Trophoblast cell (in vitro differentiated cells and primary cell): ENCODE measurements around the gene C2orf42. TPM values are rescaled to one million over a fixed set of nuclear protein-coding genes. Genes with fewer than 3 reads are reported as not detected.

Source experiments
- DNase-seq, 2 donors: peaks; one replicate each; pipeline ENCODE4 v3.0.0-alpha.2; 2016
- H2AFZ ChIP-seq: 2 replicates; pipeline ENCODE4 v1.6.1; 2013; ENCODE audit warnings: low read length, moderate library complexity, mild to moderate bottlenecking; ENCODE audit not compliant: insufficient read depth, poor library complexity
- H2AK5ac ChIP-seq: 2 replicates; pipeline ENCODE4 v1.6.1; 2013; ENCODE audit warnings: mild to moderate bottlenecking, low read length
- H2BK120ac ChIP-seq: 2 replicates; pipeline ENCODE4 v1.6.1; 2013; ENCODE audit warnings: low read length, mild to moderate bottlenecking, moderate library complexity; ENCODE audit not compliant: insufficient read depth, poor library complexity
- H2BK12ac ChIP-seq: 2 replicates; pipeline ENCODE4 v1.6.1; 2013; ENCODE audit warnings: mild to moderate bottlenecking, low read length, moderate library complexity
- H2BK5ac ChIP-seq: 2 replicates; pipeline ENCODE4 v1.6.1; 2013; ENCODE audit warnings: low read length, low read depth, moderate library complexity, mild to moderate bottlenecking; ENCODE audit not compliant: poor library complexity
- H3K14ac ChIP-seq: 2 replicates; pipeline ENCODE4 v1.6.1; 2013; ENCODE audit warnings: mild to moderate bottlenecking, low read length
- H3K18ac ChIP-seq: 2 replicates; pipeline ENCODE4 v1.6.1; 2013; ENCODE audit warnings: mild to moderate bottlenecking, low read length
- H3K23ac ChIP-seq: 2 replicates; pipeline ENCODE4 v1.6.1; 2013; ENCODE audit warnings: low read length
- H3K27ac ChIP-seq: 2 replicates; pipeline ENCODE4 v1.5.1; 2013; ENCODE audit warnings: low read depth, mild to moderate bottlenecking, inconsistent platforms, low read length, moderate library complexity
- H3K27me3 ChIP-seq: 2 replicates; pipeline ENCODE4 v1.6.1; 2013; ENCODE audit warnings: inconsistent platforms, mild to moderate bottlenecking, low read length, moderate library complexity; ENCODE audit not compliant: insufficient read depth
- H3K36me3 ChIP-seq, 2 experiments: 1 replicate in 1 of 2; 2 replicates in 1 of 2; pipeline ENCODE4 v1.6.1; 2013; ENCODE audit warnings: low read length in 2 of 2, mild to moderate bottlenecking in 2 of 2, moderate library complexity in 1 of 2; ENCODE audit not compliant: insufficient read depth in 2 of 2, control insufficient read depth in 1 of 2
- H3K4ac ChIP-seq: 2 replicates; pipeline ENCODE4 v1.6.1; 2013; ENCODE audit warnings: low read depth, mild to moderate bottlenecking, low read length, moderate library complexity
- H3K4me1 ChIP-seq, 2 experiments: 1 replicate in 1 of 2; 2 replicates in 1 of 2; pipeline ENCODE4 v1.6.1; 2013; ENCODE audit warnings: low read length in 2 of 2, mild to moderate bottlenecking in 2 of 2, moderate library complexity in 1 of 2; ENCODE audit not compliant: insufficient read depth in 2 of 2, control insufficient read depth in 1 of 2
- H3K4me2 ChIP-seq: 2 replicates; pipeline ENCODE4 v1.6.1; 2013; ENCODE audit warnings: inconsistent platforms, mild to moderate bottlenecking, low read length, moderate library complexity
- H3K4me3 ChIP-seq: 2 replicates; pipeline ENCODE4 v1.5.1; 2013; ENCODE audit warnings: mild to moderate bottlenecking, low read depth, low read length, inconsistent platforms
- H3K79me1 ChIP-seq: one replicate; pipeline ENCODE4 v1.6.1; 2013; ENCODE audit warnings: low read length
- H3K79me2 ChIP-seq: 2 replicates; pipeline ENCODE4 v1.6.1; 2013; ENCODE audit warnings: low read length, mild to moderate bottlenecking; ENCODE audit not compliant: control insufficient read depth, insufficient read depth, poor library complexity
- H3K9ac ChIP-seq: 2 replicates; pipeline ENCODE4 v1.6.1; 2013; ENCODE audit warnings: mild to moderate bottlenecking, low read length
- H3K9me3 ChIP-seq: 2 replicates; pipeline ENCODE4 v1.6.1; 2013; ENCODE audit warnings: low read depth, mild to moderate bottlenecking, control low read depth, inconsistent platforms, low read length; ENCODE audit not compliant: insufficient read depth
- H4K12ac ChIP-seq: 2 replicates; pipeline ENCODE4 v1.6.1; 2013; ENCODE audit warnings: low read depth, mild to moderate bottlenecking, low read length, moderate library complexity
- H4K8ac ChIP-seq: 2 replicates; pipeline ENCODE4 v1.6.1; 2013; ENCODE audit warnings: low read depth, mild to moderate bottlenecking, low read length, moderate library complexity
- H4K91ac ChIP-seq: one replicate; pipeline ENCODE4 v1.6.1; 2013; ENCODE audit warnings: low read depth, mild to moderate bottlenecking, low read length, moderate library complexity
- WGBS: extraction: QIAGEN DNeasy Blood & Tissue Kit; methylation state at CpG from one replicate; pipeline ENCODE4 v1.1.7; 2013; ENCODE audit warnings: missing lambda C conversion rate; ENCODE audit not compliant: insufficient read length, insufficient coverage; ENCODE audit errors: extremely low coverage; 5-methylcytosine and 5-hydroxymethylcytosine counted together
- polyA plus RNA-seq: library from polyadenylated mRNA; stranded (reverse); fragments of 200-250 nt; gene quantifications from 2 replicates; pipeline ENCODE4 v1.2.3, GENCODE V29; 2013

C2orf42 gene
- polyA plus RNA-seq = 5.9 and 6.8 TPM in 2 replicates

- Histone ChIP-seq H2AK5ac (no peak within 1 kb of the TSS), H3K79me2 (peaks cover 4% of the 10 kb centered on the region), H3K14ac (peak within 1 kb of the TSS; percentile 85), H3K4me2 (peak within 1 kb of the TSS; percentile 66), H3K9ac (peak within 1 kb of the TSS; percentile 92), H3K36me3 (no peaks in the 10 kb centered on the region), H4K8ac (peak within 1 kb of the TSS; percentile 91), H4K91ac (peak within 1 kb of the TSS; percentile 81), H3K27me3 (no peaks in the 10 kb centered on the region), H3K9me3 (no peaks in the 10 kb centered on the region), H4K12ac (peak within 1 kb of the TSS; percentile 78), H3K18ac (peak within 1 kb of the TSS; percentile 48), H3K23ac (no peak within 1 kb of the TSS), H2BK12ac (no peak within 1 kb of the TSS), H3K79me1 (peaks cover 4% of the 10 kb centered on the region), H3K4ac (peak within 1 kb of the TSS; percentile 31), H3K4me1 (peaks cover 0 to 3% of the 10 kb centered on the region in 2 experiments), H3K4me3 (peak within 1 kb of the TSS; percentile 90), H2BK5ac (peak within 1 kb of the TSS; percentile 34), H2BK120ac (peak within 1 kb of the TSS; percentile 75), H2AFZ (peak within 1 kb of the TSS; percentile 85), H3K27ac (peak within 1 kb of the TSS; percentile 92)
- no CpG with 5 or more reads among the region's 60 CpGs for WGBS
- peak; percentile 98 to 99 for DNase-seq
Observed at GRCh38 chr2:70190418-70191243, at the start of gene C2orf42. Gene C2orf42 (minus strand): TSS chr2:70191019. CDS start chr2:70181985, 9,034 bp downstream.

GRCh38 chr2:70240599-70240998 is 49.8 kb upstream of the C2orf42 start:
- Histone ChIP-seq H3K18ac (no peak overlapping the region), H3K27ac (no peak overlapping the region), H2BK120ac (no peak overlapping the region), H2BK5ac (no peak overlapping the region), H3K14ac (no peak overlapping the region), H3K9ac (no peak overlapping the region), H2AK5ac (no peak overlapping the region), H3K4me3 (no peak overlapping the region), H3K4me2 (no peak overlapping the region), H3K79me2 (peaks cover 21% of the 10 kb centered on the region), H3K9me3 (no peaks in the 10 kb centered on the region), H2BK12ac (no peak overlapping the region), H4K8ac (no peak overlapping the region), H3K27me3 (no peaks in the 10 kb centered on the region), H2AFZ (no peak overlapping the region), H4K12ac (no peak overlapping the region), H3K23ac (no peak overlapping the region), H3K79me1 (no peaks in the 10 kb centered on the region), H3K36me3 (peaks cover 17 to 26% of the 10 kb centered on the region in 2 experiments), H4K91ac (no peak overlapping the region), H3K4ac (peak overlapping the region; percentile 74), H3K4me1 (peaks cover 0 to 2% of the 10 kb centered on the region in 2 experiments)
- DNase-seq = no peak
- no CpG with 5 or more reads among the region's 3 CpGs for WGBS

- Histone ChIP-seq H3K4me2 (no peak overlapping the region), H3K4me1 (no peaks in the 10 kb centered on the region), H3K4ac (no peak overlapping the region), H3K27me3 (no peaks in the 10 kb centered on the region), H3K9ac (no peak overlapping the region), H4K8ac (no peak overlapping the region), H3K18ac (no peak overlapping the region), H2AK5ac (no peak overlapping the region), H3K9me3 (no peaks in the 10 kb centered on the region), H4K91ac (no peak overlapping the region), H3K36me3 (peaks cover 33 to 45% of the 10 kb centered on the region in 2 experiments), H3K79me1 (no peaks in the 10 kb centered on the region), H2AFZ (no peak overlapping the region), H3K14ac (no peak overlapping the region), H4K12ac (no peak overlapping the region), H3K27ac (no peak overlapping the region), H2BK12ac (no peak overlapping the region), H2BK5ac (no peak overlapping the region), H3K4me3 (no peak overlapping the region), H3K79me2 (peaks cover 5% of the 10 kb centered on the region), H3K23ac (no peak overlapping the region), H2BK120ac (no peak overlapping the region)
- DNase-seq = no peak
- no CpG with 5 or more reads among the region's 3 CpGs for WGBS
Observed at GRCh38 chr2:70233926-70234325, 43.1 kb upstream of the C2orf42 start.

GRCh38 chr2:70226781-70227180 is 36.0 kb upstream of the C2orf42 start:
- Histone ChIP-seq H3K79me1 (no peaks in the 10 kb centered on the region), H3K18ac (no peak overlapping the region), H3K23ac (no peak overlapping the region), H3K27ac (no peak overlapping the region), H4K91ac (no peak overlapping the region), H3K9ac (no peak overlapping the region), H2BK12ac (no peak overlapping the region), H2AFZ (no peak overlapping the region), H3K14ac (no peak overlapping the region), H3K79me2 (no peaks in the 10 kb centered on the region), H3K36me3 (peaks cover 28 to 38% of the 10 kb centered on the region in 2 experiments), H2BK5ac (no peak overlapping the region), H4K8ac (no peak overlapping the region), H3K4ac (no peak overlapping the region), H3K9me3 (no peaks in the 10 kb centered on the region), H3K4me2 (no peak overlapping the region), H2AK5ac (no peak overlapping the region), H2BK120ac (no peak overlapping the region), H3K4me1 (no peaks in the 10 kb centered on the region), H3K4me3 (no peak overlapping the region), H4K12ac (no peak overlapping the region), H3K27me3 (no peaks in the 10 kb centered on the region)
- no CpG with 5 or more reads among the region's 2 CpGs for WGBS
- DNase-seq = peak in 1 of 2 donors; percentile 19
